Amniotic stem cell (primary cell): ENCODE results near the gene KIAA0513.
"Not testable (repeated sequence)": the region's sequence is repeated elsewhere in the genome, so short reads cannot be mapped to it uniquely, and the experiment has no call there.

Experiments
- DNase-seq: peaks from one replicate; lab custom pipeline; 2025; lab: John Stamatoyannopoulos, UW

KIAA0513 gene

GRCh38 chr16:85113168-85113733 lies 85.7 kb downstream of the KIAA0513 start:
- DNase-seq: no peak

GRCh38 chr16:85113913-85114312 lies 86.3 kb downstream of the KIAA0513 start:
- DNase-seq: no peak

GRCh38 chr16:85114909-85115567 lies 87.4 kb downstream of the KIAA0513 start:
- peak; percentile 50 for DNase-seq

GRCh38 chr16:85117418-85117817 lies 89.8 kb downstream of the KIAA0513 start:
- no peak for DNase-seq

- DNase-seq: no peak
Observed at GRCh38 chr16:85120006-85120340, 92.4 kb downstream of the KIAA0513 start.

- not testable (repeated sequence) for DNase-seq
Observed at GRCh38 chr16:85123441-85123840, 95.8 kb downstream of the KIAA0513 start.

GRCh38 chr16:85123891-85124635 lies 96.5 kb downstream of the KIAA0513 start:
- DNase-seq: peak; percentile 46

- no peak for DNase-seq
Observed at GRCh38 chr16:85124636-85125346, 97.2 kb downstream of the KIAA0513 start.

GRCh38 chr16:85125570-85126393 lies 98.2 kb downstream of the KIAA0513 start:
- DNase-seq: no peak

- no peak for DNase-seq
Observed at GRCh38 chr16:85126394-85126704, 98.8 kb downstream of the KIAA0513 start.

- DNase-seq: peak; percentile 74
Observed at GRCh38 chr16:85126705-85127378, 99.2 kb downstream of the KIAA0513 start.

GRCh38 chr16:85127379-85127723 lies 99.8 kb downstream of the KIAA0513 start:
- no peak for DNase-seq

GRCh38 chr16:85128079-85128837 lies 100.7 kb downstream of the KIAA0513 start:
- DNase-seq: no peak

GRCh38 chr16:85129876-85130704 lies 102.5 kb downstream of the KIAA0513 start:
- DNase-seq: no peak

GRCh38 chr16:85130705-85131028 lies 103.1 kb downstream of the KIAA0513 start:
- no peak for DNase-seq

- DNase-seq: no peak
Observed at GRCh38 chr16:85132456-85133289, 105.1 kb downstream of the KIAA0513 start.

- DNase-seq: no peak
Observed at GRCh38 chr16:85133290-85133599, 105.7 kb downstream of the KIAA0513 start.

GRCh38 chr16:85134076-85134788 lies 106.6 kb downstream of the KIAA0513 start:
- DNase-seq: no peak

- no peak for DNase-seq
Observed at GRCh38 chr16:85134789-85135142, 107.2 kb downstream of the KIAA0513 start.
